GM23248 (cell line): ENCODE results near the gene KRT73.

Experiments used
- EZH2 ChIP-seq: fragments of 200-600 bp; sonication (generic); IDR thresholded peaks from 2 replicates; pipeline ENCODE4 v1.6.1; 2018; ENCODE audit warnings: antibody characterized with exemption, mild to moderate bottlenecking; ENCODE audit not compliant: insufficient read depth, poor library complexity, severe bottlenecking
- EZH2phosphoT487 ChIP-seq: fragments of 200-600 bp; sonication (generic); IDR thresholded peaks from 2 replicates; pipeline ENCODE4 v1.6.1; 2018; ENCODE audit warnings: antibody characterized with exemption, moderate library complexity, mild to moderate bottlenecking, low read depth; ENCODE audit not compliant: insufficient read depth

DNA sequence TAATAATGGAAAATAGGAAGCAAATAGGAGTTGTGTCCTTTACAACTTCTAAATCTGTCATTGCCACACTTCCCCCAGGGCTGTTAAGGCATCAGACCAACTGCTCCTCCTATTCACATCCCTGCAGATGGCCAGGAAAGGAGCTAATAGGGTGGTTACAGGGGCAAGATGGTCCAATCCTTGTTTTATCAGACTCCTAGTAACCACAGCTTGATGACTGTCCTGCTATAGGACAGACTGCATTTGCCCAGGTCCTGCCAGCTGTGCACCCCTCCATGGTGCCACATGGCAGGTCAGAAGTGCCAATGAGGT is 44.5 kb upstream of the KRT73 start:
- no peak for TF ChIP-seq EZH2
- no peak for TF ChIP-seq EZH2phosphoT487
